CD4-positive, CD25-positive, alpha-beta regulatory T cell (primary cell): ENCODE measurements around the gene TRABD2A. TPM values are rescaled to one million over a fixed set of nuclear protein-coding genes. Genes with fewer than 3 reads are reported as not detected.

Source experiments
- ATAC-seq, 2 donors: fragments of 150-1000 bp; cut with Tn5 transposase; one replicate each; pipeline ENCODE4 v1.10.0; 2021; ENCODE audit warnings: low read depth in 2 of 2, moderate number of reproducible peaks in 2 of 2, moderate library complexity in 1 of 2
- DNase-seq, 3 donors: peaks; one replicate each; pipeline versions ENCODE4 v3.0.0 to v3.0.0-alpha.2; 2012 to 2022; ENCODE audit warnings: mixed read lengths in 1 of 3
- H3K27ac ChIP-seq: one replicate; pipeline ENCODE4 v1.7.0; 2013; ENCODE audit warnings: mild to moderate bottlenecking, low read length; ENCODE audit not compliant: insufficient read depth, poor library complexity, severe bottlenecking
- H3K27me3 ChIP-seq: one replicate; pipeline ENCODE4 v1.7.0; 2013; ENCODE audit warnings: low read length; ENCODE audit not compliant: control insufficient read depth, insufficient read depth
- H3K36me3 ChIP-seq: one replicate; pipeline ENCODE4 v1.7.0; 2013; ENCODE audit warnings: mild to moderate bottlenecking, low read length, moderate library complexity; ENCODE audit not compliant: control insufficient read depth, insufficient read depth
- H3K4me1 ChIP-seq: 2 replicates; pipeline ENCODE4 v1.7.0; 2013; ENCODE audit warnings: mild to moderate bottlenecking, low read length; ENCODE audit not compliant: insufficient read depth, control insufficient read depth, poor library complexity, severe bottlenecking
- H3K4me3 ChIP-seq: one replicate; pipeline ENCODE4 v1.7.0; 2013; ENCODE audit warnings: low read depth, mild to moderate bottlenecking, low read length, moderate library complexity
- H3K9me3 ChIP-seq, 2 experiments: 1 replicate in 1 of 2; 2 replicates in 1 of 2; pipeline ENCODE4 v1.7.0; 2013; ENCODE audit warnings: low read length in 2 of 2, mild to moderate bottlenecking in 1 of 2, moderate library complexity in 1 of 2; ENCODE audit not compliant: control insufficient read depth in 2 of 2
- H3K27ac Mint-ChIP-seq, 3 donors: one replicate each; pipeline ENCODE4 v1.8.0; 2020 to 2022; ENCODE audit warnings: mild to moderate bottlenecking in 3 of 3, mixed read lengths in 3 of 3, moderate library complexity in 2 of 3
- H3K27me3 Mint-ChIP-seq: one replicate; pipeline ENCODE4 v1.8.0; 2022; ENCODE audit warnings: mild to moderate bottlenecking, mixed read lengths
- H3K36me3 Mint-ChIP-seq: one replicate; pipeline ENCODE4 v1.8.0; 2020; ENCODE audit warnings: mixed read lengths
- H3K4me1 Mint-ChIP-seq, 4 donors: one replicate each; pipeline ENCODE4 v1.8.0; 2020 to 2022; ENCODE audit warnings: mixed read lengths in 4 of 4, mild to moderate bottlenecking in 1 of 4
- H3K4me3 Mint-ChIP-seq, 4 donors: one replicate each; pipeline ENCODE4 v1.8.0; 2020 to 2022; ENCODE audit warnings: mild to moderate bottlenecking in 4 of 4, mixed read lengths in 4 of 4, moderate library complexity in 3 of 4
- H3K9me3 Mint-ChIP-seq, 7 donors: one replicate each; pipeline ENCODE4 v1.8.0; 2020 to 2022; ENCODE audit warnings: mixed read lengths in 7 of 7, mild to moderate bottlenecking in 3 of 7, moderate library complexity in 2 of 7
- polyA plus RNA-seq, 4 donors: library from polyadenylated mRNA; unstranded; fragments of 300-500 nt; fragmentation: Illumina TruSeq; gene quantifications; one replicate each; pipeline ENCODE4 v1.2.3, GENCODE V29; 2021
- total RNA-seq: library from RNA; stranded (reverse); gene quantifications from one replicate; pipeline ENCODE4 v1.2.3, GENCODE V29; 2022

TRABD2A gene
- total and polyA plus RNA-seq, 5 donors from 2014 or later, result 32.9 to 48.8 (median 40.6) TPM

DNA sequence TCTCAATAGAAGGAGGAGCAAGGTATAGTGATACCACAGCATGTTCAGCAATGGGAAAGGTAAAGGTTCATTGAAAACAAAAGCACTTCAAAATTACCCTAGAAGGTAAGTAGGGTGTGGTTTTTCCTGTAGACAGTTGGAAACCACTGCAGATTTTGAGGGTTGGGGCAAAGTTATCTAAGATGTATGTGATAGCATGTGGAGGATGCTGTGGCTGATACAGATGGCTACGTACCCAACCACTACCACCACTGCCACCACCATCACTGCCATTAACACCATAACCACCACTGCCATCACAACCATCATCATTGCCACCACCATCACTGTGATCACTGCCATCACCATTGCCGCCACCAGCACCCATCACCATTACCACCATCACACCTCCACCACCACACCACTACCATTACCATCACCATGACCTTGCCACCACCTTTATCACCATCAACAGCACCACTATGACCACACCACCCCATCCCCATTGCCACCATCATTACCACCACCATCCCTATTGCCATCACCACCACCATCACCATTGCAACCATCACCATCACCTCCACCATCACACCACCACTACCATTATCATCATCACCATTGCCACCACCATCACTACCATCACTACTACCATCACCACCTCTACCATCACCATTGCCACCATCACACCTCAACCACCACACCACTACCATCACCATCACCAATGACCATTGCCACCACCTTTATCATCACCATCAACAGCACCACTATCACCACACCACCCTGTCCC lies 28.2 kb upstream of the TRABD2A start:
- Histone ChIP-seq H3K4me3 (peak overlapping the region; percentile 59), H3K36me3 (peaks cover 4% of the 10 kb centered on the region), H3K27ac (peak overlapping the region; percentile 79), H3K9me3 (no peaks in the 10 kb centered on the region), H3K27me3 (no peaks in the 10 kb centered on the region), H3K4me1 (peaks cover 30% of the 10 kb centered on the region)
- H3K36me3 Mint-ChIP-seq, result peaks cover 25% of the 10 kb centered on the region
- peak overlapping the region; percentile 91 to 94 (median 94) for H3K27ac Mint-ChIP-seq
- DNase-seq (peak in 2 of 3 donors; percentile 70 to 93), ATAC-seq (peak; percentile 35 to 40)
- peak overlapping the region; percentile 92 to 97 (median 96) for H3K4me3 Mint-ChIP-seq
- H3K9me3 Mint-ChIP-seq, result peaks cover 2 to 17% (median 6%) of the 10 kb centered on the region in 7 donors
- H3K4me1 Mint-ChIP-seq, result peaks cover 21 to 51% (median 38%) of the 10 kb centered on the region in 4 donors
- H3K27me3 Mint-ChIP-seq, result no peaks in the 10 kb centered on the region

DNA sequence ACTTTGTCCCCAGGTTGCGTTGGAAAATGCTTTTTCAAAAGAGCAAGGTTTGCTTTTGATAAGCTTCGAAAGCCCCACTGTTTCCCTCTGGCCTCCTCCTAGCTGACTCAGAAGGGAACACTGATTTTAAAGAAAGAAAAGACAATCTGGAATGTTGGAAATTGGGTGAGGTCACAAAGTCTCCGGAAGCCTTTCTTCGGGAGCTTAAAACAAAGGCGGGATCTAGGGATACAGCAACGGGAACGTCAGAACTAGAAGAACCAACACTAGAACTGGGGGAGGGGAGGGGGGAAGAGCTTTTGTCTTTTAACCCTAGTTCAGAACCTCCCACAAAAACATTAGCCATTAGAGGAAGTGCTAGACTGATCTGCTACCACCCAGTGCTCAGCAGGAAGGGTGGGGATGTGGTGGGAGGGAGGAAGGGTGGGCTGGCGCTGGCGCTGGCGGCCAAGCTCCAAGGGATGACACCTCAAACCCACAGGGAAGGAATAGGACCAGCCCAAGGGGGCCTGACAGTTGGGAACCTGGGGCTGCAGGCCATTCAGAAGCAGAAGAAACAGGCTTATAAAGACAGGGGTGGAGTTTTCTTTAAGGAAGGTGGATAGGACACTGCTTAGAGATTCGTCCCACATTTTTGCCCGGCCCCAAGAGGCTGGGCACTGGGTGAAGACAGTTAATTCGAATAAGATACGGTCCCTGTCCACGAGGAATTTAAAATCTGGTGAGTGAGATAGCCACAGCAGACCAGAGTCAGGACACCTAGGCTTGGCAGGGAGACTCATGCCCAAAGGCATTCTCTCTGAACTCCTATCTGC lies 26.2 kb upstream of the TRABD2A start:
- H3K4me1 Mint-ChIP-seq, result peaks cover 21 to 66% (median 45%) of the 10 kb centered on the region in 4 donors
- peak overlapping the region; percentile 99 for H3K4me3 ChIP-seq
- H3K27me3 Mint-ChIP-seq, result no peaks in the 10 kb centered on the region
- peak overlapping the region; percentile 79 for H3K27ac ChIP-seq
- DNase-seq (peak; percentile 45 to 94 (median 75)), ATAC-seq (peak; percentile 52 to 53)
- H3K4me3 Mint-ChIP-seq, result peak overlapping the region; percentile 92 to 97 (median 96)
- no peaks in the 10 kb centered on the region for H3K27me3 ChIP-seq
- H3K9me3 ChIP-seq, result no peaks in the 10 kb centered on the region
- peaks cover 25% of the 10 kb centered on the region for H3K36me3 Mint-ChIP-seq
- H3K4me1 ChIP-seq, result peaks cover 32% of the 10 kb centered on the region
- H3K9me3 Mint-ChIP-seq, result peaks cover 2 to 17% (median 6%) of the 10 kb centered on the region in 7 donors
- H3K36me3 ChIP-seq, result peaks cover 4% of the 10 kb centered on the region
- peak overlapping the region; percentile 91 to 96 (median 94) for H3K27ac Mint-ChIP-seq

DNA sequence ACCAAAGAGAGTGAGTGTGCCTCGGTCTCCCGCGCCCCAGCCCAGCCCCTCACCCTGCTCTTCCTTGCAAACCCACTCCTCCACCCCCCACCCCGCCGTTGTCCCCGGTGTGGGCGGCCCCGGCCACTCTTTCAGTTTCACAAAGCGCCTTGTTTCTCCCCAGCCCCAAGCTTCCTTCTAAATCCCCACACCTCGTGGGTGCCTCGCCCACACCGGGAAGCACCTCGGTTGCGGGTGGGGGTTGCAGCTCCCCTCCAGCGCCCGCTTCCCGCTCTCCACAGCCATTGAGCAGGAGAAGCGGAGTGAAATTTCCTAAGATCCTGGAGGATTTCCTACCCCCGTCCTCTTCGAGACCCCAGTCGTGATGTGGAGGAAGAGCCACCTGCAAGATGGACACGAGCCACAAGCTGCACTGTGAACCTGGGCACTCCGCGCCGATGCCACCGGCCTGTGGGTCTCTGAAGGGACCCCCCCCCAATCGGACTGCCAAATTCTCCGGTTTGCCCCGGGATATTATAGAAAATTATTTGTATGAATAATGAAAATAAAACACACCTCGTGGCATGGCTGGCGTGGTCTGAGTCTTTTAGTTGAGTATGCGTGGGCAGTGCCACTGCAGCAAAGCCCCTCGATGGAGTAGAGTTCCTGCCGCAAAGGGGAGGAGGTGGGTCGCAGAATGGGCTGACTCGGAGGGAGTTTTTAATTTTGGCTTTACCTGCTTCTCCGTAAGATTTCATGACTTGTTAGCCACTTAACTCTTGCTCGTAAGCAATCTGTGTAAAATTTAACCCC lies 25.4 kb upstream of the TRABD2A start:
- DNase-seq, result peak; percentile 37 to 78 (median 43)
- Histone ChIP-seq H3K4me3 (peak overlapping the region; percentile 99), H3K27ac (peak overlapping the region; percentile 79), H3K36me3 (peaks cover 4% of the 10 kb centered on the region), H3K27me3 (no peaks in the 10 kb centered on the region), H3K9me3 (no peaks in the 10 kb centered on the region), H3K4me1 (peaks cover 32% of the 10 kb centered on the region)
- Mint-ChIP-seq H3K27me3 (no peaks in the 10 kb centered on the region), H3K4me1 (peaks cover 21 to 61% (median 44%) of the 10 kb centered on the region in 4 donors), H3K9me3 (peaks cover 1 to 17% (median 6%) of the 10 kb centered on the region in 7 donors), H3K36me3 (peaks cover 25% of the 10 kb centered on the region), H3K4me3 (peak overlapping the region; percentile 92 to 97 (median 96)), H3K27ac (peak overlapping the region; percentile 91 to 96 (median 94))
- no peak for ATAC-seq

DNA sequence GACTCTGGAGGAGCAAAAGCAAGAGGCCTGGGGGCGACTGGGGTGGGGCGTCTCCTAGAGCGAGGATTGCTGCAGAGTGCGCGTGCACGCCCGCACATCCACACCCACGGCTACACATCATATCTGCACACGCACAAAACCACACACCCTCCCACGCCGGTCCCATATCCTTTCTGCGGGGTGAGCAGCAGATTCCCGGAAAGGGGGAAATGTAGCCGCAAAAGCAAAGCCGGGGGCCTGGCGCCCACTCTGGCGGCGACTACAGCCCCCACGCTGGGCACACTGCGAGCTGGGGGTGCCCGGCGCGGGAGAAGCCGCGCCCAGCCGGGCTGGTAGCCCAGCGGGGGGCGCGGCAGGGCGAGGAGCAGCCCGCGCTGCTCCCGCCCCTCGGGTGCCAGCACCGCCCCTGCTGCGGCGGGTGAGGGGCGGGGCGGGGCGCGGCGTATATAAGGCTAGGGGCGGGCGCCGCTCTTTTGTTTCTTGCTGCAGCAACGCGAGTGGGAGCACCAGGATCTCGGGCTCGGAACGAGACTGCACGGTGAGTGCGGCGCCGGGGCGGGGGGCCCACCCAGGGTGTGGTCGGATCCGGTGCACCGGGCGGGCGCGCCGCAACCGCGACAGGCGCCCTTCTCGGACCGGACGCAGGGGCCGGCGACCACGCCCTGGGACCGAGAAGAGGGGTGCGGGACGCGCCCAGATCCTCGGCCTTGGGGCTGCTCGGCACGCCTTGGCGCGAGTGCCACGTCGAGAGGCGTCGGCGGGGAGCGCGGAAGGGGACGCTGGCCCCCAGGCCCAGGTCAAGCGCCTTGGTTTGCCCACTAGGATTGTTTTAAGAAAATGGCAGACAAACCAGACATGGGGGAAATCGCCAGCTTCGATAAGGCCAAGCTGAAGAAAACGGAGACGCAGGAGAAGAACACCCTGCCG lies 24.6 kb upstream of the TRABD2A start, which contains the start of gene TMSB10:
TMSB10 (plus strand) TSS at position 476 of the 927 bp plus-strand sequence.
- ATAC-seq, result peak; percentile 67 to 73
- H3K27ac Mint-ChIP-seq, result peak within 1 kb of the TSS; percentile 91 to 96 (median 94)
- Histone ChIP-seq H3K36me3 (peaks cover 4% of the 10 kb centered on the region), H3K27me3 (no peaks in the 10 kb centered on the region), H3K27ac (peak within 1 kb of the TSS; percentile 79), H3K4me3 (peak within 1 kb of the TSS; percentile 99), H3K4me1 (peaks cover 32% of the 10 kb centered on the region), H3K9me3 (no peaks in the 10 kb centered on the region)
- peaks cover 1 to 17% (median 6%) of the 10 kb centered on the region in 7 donors for H3K9me3 Mint-ChIP-seq
- H3K4me1 Mint-ChIP-seq, result peaks cover 21 to 67% (median 46%) of the 10 kb centered on the region in 4 donors
- H3K4me3 Mint-ChIP-seq, result peak within 1 kb of the TSS; percentile 92 to 97 (median 97)
- H3K36me3 Mint-ChIP-seq, result peaks cover 25% of the 10 kb centered on the region
- no peaks in the 10 kb centered on the region for H3K27me3 Mint-ChIP-seq
- peak; percentile 85 to 93 (median 92) for DNase-seq

DNA sequence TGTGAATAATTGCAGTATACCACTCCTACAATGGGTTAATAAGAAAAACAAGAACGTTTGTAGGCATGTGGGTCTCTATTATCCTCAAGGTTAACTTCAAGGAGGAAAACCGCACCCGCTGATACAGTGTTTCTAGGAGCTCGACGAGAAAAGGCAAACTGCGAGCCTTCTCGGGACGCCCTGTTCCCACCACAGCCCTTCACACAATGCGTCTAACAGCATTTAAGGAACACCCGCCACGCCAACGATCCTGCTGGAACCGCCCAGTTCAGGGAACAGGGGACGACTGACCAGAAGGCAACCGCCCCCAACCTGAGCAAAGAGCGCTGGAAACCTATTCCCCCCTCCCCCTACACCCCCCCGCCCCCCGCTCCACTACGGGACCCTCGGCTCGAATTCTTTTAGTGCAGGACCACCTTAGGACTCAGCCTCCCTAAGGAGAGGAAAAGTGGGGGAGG lies 23.9 kb upstream of the TRABD2A start:
- ATAC-seq, result no peak
- Histone ChIP-seq H3K4me1 (peaks cover 32% of the 10 kb centered on the region), H3K36me3 (peaks cover 4% of the 10 kb centered on the region), H3K4me3 (peak overlapping the region; percentile 58), H3K27ac (peak overlapping the region; percentile 79), H3K9me3 (no peaks in the 10 kb centered on the region), H3K27me3 (no peaks in the 10 kb centered on the region)
- peaks cover 16 to 66% (median 43%) of the 10 kb centered on the region in 4 donors for H3K4me1 Mint-ChIP-seq
- DNase-seq, result peak in 2 of 3 donors; percentile 23 to 59
- peaks cover 25% of the 10 kb centered on the region for H3K36me3 Mint-ChIP-seq
- peak overlapping the region; percentile 90 to 97 (median 94) for H3K4me3 Mint-ChIP-seq
- H3K27me3 Mint-ChIP-seq, result no peaks in the 10 kb centered on the region
- peaks cover 0 to 13% (median 2%) of the 10 kb centered on the region in 7 donors for H3K9me3 Mint-ChIP-seq
- H3K27ac Mint-ChIP-seq, result peak overlapping the region; percentile 91 to 95 (median 94)

DNA sequence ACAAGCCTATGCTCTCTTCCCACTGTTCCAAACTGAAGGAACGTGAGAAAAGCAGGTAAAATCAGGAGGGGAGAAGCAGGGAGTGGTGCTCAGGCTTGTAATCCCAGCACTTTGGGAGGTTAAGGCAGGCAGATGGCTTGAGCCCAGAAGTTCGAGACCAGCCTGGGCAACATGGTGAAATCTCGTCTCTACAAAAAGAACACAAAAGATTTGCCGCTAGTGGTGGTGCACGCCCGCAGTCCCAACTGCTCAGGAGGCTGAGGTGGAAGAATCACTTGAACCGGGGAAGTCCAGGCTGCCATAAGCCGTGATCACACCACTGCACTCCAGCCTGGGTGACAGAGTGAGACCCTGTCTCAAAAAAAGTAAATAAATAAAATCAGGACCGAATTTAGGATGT lies 23.3 kb upstream of the TRABD2A start:
- Mint-ChIP-seq H3K4me3 (peak overlapping the region; percentile 90 to 97 (median 94)), H3K4me1 (peaks cover 16 to 66% (median 44%) of the 10 kb centered on the region in 4 donors), H3K27me3 (no peaks in the 10 kb centered on the region), H3K36me3 (peaks cover 20% of the 10 kb centered on the region), H3K27ac (peak overlapping the region; percentile 91 to 95 (median 94)), H3K9me3 (peaks cover 0 to 7% (median 1%) of the 10 kb centered on the region in 7 donors)
- Histone ChIP-seq H3K27me3 (no peaks in the 10 kb centered on the region), H3K27ac (no peak overlapping the region), H3K4me3 (peak overlapping the region; percentile 58), H3K36me3 (peaks cover 4% of the 10 kb centered on the region), H3K9me3 (no peaks in the 10 kb centered on the region), H3K4me1 (peaks cover 35% of the 10 kb centered on the region)
- ATAC-seq (no peak), DNase-seq (no peak)
